UCSD-AML1 (cell line): Measurements from ENCODE around the gene ODAD3.
"Not testable (repeated sequence)": the region's sequence is repeated elsewhere in the genome, so short reads cannot be mapped to it uniquely, and the experiment has no call there.

Source experiments
- DNase-seq: peaks from one replicate; lab custom pipeline; 2025; ENCODE audit not compliant: unreplicated experiment; lab: John Stamatoyannopoulos, UW

ODAD3 gene

GRCh38 chr19:11461453-11461852, 26.5 kb upstream of the ODAD3 start:
- DNase-seq: no peak

- DNase-seq: no peak
Measured at GRCh38 chr19:11460207-11460606, 25.3 kb upstream of the ODAD3 start.

GRCh38 chr19:11458912-11459311, 24.0 kb upstream of the ODAD3 start:
- DNase-seq: not testable (repeated sequence)

- DNase-seq: no peak
Measured at GRCh38 chr19:11458236-11458900, 23.4 kb upstream of the ODAD3 start.

- no peak for DNase-seq
Measured at GRCh38 chr19:11457831-11458230, 22.9 kb upstream of the ODAD3 start.

GRCh38 chr19:11457115-11457514, 22.2 kb upstream of the ODAD3 start:
- DNase-seq: no peak

- no peak for DNase-seq
Measured at GRCh38 chr19:11456659-11457058, 21.7 kb upstream of the ODAD3 start.

GRCh38 chr19:11455233-11455554, 20.3 kb upstream of the ODAD3 start:
- not testable (repeated sequence) for DNase-seq

- no peak for DNase-seq
Measured at GRCh38 chr19:11453468-11454341, 18.8 kb upstream of the ODAD3 start.

GRCh38 chr19:11452620-11453310, 17.8 kb upstream of the ODAD3 start:
- DNase-seq: no peak

GRCh38 chr19:11451871-11452619, 17.1 kb upstream of the ODAD3 start:
- DNase-seq: no peak

- DNase-seq: no peak
Measured at GRCh38 chr19:11451327-11451870, 16.5 kb upstream of the ODAD3 start.

- DNase-seq: no peak
Measured at GRCh38 chr19:11450570-11451326, 15.8 kb upstream of the ODAD3 start.

- DNase-seq: no peak
Measured at GRCh38 chr19:11448923-11449554, 14.1 kb upstream of the ODAD3 start.

- no peak for DNase-seq
Measured at GRCh38 chr19:11448410-11448809, 13.5 kb upstream of the ODAD3 start.

GRCh38 chr19:11447347-11448262, 12.7 kb upstream of the ODAD3 start:
- no peak for DNase-seq

- DNase-seq: peak; percentile 46
Measured at GRCh38 chr19:11446652-11447301, 11.9 kb upstream of the ODAD3 start.

GRCh38 chr19:11446271-11446651, 11.3 kb upstream of the ODAD3 start:
- DNase-seq: no peak
